ENCODE measurements around the gene SEPTIN5. TPM values are rescaled to one million over a fixed set of nuclear protein-coding genes. Genes with fewer than 3 reads are reported as not detected.

The SEPTIN5 gene
- total and polyA plus RNA-seq, 9 of the 15 experiments (the other 6 are each of a cell fraction or from before 2014, with no cell fraction given) = 0.03 to 195 (median 119) TPM

DNA sequence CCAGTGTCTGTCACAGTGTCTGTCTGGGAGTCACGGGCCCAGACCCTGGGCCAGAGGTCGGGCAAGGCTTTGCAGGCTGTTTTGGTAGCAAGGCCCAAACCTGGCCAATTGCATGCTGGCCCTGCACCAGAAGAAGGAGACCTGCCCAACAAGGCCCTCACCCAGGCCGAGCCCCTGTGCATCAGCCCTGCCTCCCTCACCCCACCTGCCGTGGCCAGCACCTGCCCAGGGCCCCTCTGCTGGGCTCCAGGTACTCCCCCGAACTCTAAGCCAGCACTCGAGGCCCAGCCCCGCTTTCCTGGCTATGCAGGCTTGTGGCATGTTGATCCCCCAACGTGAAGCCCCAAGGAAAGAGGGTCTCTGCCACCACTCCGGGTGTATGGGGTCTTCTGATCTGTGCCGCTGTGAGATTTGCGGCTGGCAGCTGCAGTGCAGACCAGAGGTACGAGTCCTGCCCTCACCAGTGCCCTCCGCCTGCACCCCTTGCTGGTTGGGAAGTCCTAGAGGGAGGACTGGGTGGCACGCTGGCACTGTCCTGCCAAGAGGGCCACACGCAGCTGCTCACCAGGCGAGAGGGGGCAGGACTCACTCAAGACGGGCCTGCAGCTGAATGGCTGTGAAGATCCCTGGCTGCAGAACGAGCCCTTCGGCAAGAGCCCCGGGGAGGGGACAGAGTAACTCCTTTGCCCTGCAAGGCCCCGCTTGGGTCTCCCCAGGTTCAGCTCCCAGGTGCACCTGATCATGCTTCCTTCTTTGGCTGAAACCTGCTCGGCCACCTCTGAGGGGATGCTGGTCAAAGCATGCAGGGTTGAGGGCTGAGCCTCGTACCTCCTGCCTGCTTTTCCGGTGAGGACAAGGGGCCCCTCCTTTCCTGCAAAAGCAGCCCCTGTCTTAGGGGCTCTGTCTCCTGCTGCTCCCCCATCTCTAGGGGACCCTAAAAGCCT is 6.7 kb upstream of the SEPTIN5 start:
- DNase-seq (ENCODE audit: extremely low read depth in 1 of 4, low spot score in 3 of 4) = peak in 1 of 4 experiments; percentile 37
- intact Hi-C loops (cut with micrococcal nuclease) = no loop called here
- peaks cover 39% of the 10 kb centered on the region; the same call in 1 of the 2 replicates for H4K20me1 ChIP-seq (replicated peaks; ENCODE audit: control insufficient read depth, insufficient read depth, low read length)
- H2AFZ ChIP-seq (ENCODE audit: low read depth, low read length) = no peak overlapping the region
- in situ Hi-C loops (cut with MboI) = no loop called here
- WGBS (ENCODE audit: insufficient coverage, low coverage, missing lambda C conversion rate) = 14% methylated on average over 24 of the region's 24 CpGs
- H3K79me2 ChIP-seq (ENCODE audit: control insufficient read depth, insufficient read depth, low read length) = no peaks in the 10 kb centered on the region
- H3K9me3 ChIP-seq (replicated peaks; ENCODE audit: control insufficient read depth, insufficient read depth, low read depth, low read length) = no peaks in the 10 kb centered on the region
- peak overlapping the region in 1 of 2 experiments; percentile 15; a peak in 2 of 4 replicates for H3K9ac ChIP-seq (ENCODE audit: insufficient read depth in 1 of 2, low read depth in 2 of 2, low read length in 2 of 2)
- H3K36me3 ChIP-seq (ENCODE audit: control insufficient read depth, insufficient read depth, low read length) = no peaks in the 10 kb centered on the region
- FAIRE-seq = no peak
- H3K4me3 ChIP-seq = no peak overlapping the region
- BruUV-seq (replicated peaks) = no TSS peak
- ChIA-PET POLR2A (interaction anchor here (1.2 to 6.0 kb wide), 2 partner anchors 17 to 61 kb away, joined by 5 to 52 read pairs; no protein-coding TSS in a partner anchor), CTCF (ENCODE audit: low intra/inter-chr PET ratio) (no interaction called here)
- no peak for ATAC-seq
- peaks cover 3 to 44% of the 10 kb centered on the region in 2 experiments; a peak in 3 of 5 replicates for H3K4me1 ChIP-seq (replicated peaks in 1 of 2; ENCODE audit: control insufficient read depth in 2 of 2, insufficient read depth in 2 of 2, low read length in 2 of 2)
- no peak overlapping the region for H3K4me2 ChIP-seq (ENCODE audit: insufficient read depth, low read length)
- peaks cover 13% of the 10 kb centered on the region for H3K9me1 ChIP-seq (ENCODE audit: control insufficient read depth, insufficient read depth, low read length)
- peaks cover 55 to 75% of the 10 kb centered on the region in 2 experiments for H3K27me3 ChIP-seq (ENCODE audit: control insufficient read depth in 2 of 2, insufficient read depth in 2 of 2, low read length in 2 of 2)
- no peak overlapping the region for H3K27ac ChIP-seq (ENCODE audit: extremely low read depth, low read depth, low read length)
- TF ChIP-seq, protein P1, sequence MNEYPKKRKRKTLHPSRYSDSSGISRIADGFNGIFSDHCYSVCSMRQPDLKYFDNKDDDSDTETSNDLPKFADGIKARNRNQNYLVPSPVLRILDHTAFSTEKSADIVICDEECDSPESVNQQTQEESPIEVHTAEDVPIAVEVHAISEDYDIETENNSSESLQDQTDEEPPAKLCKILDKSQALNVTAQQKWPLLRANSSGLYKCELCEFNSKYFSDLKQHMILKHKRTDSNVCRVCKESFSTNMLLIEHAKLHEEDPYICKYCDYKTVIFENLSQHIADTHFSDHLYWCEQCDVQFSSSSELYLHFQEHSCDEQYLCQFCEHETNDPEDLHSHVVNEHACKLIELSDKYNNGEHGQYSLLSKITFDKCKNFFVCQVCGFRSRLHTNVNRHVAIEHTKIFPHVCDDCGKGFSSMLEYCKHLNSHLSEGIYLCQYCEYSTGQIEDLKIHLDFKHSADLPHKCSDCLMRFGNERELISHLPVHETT (CRISPR knock-in tag; conservative IDR thresholded peaks at IDR 0.05 in 1 of 2, IDR thresholded peaks at IDR 0.05 in 1 of 2) = 0 out of 4 replicates have a peak, but pooled peaks of 1 of the 2 experiments have one; percentile 46
- TF ChIP-seq ELF2 (CRISPR knock-in tag; IDR thresholded peaks at IDR 0.05) = 0 out of 2 replicates have a peak, but pooled peaks have one; percentile 47
- TF ChIP-seq TBP (optimal IDR thresholded peaks at IDR 0.05; ENCODE audit: low read depth, low read length) = peak; percentile 13
- no peak for TF ChIP-seq SMAD2 (IDR thresholded peaks at IDR 0.05; ENCODE audit: low read depth, low read length)
- TF ChIP-seq RBM17 (IDR thresholded peaks at IDR 0.05; ENCODE audit: borderline replicate concordance, low read depth, low read length) = no peak
- TF ChIP-seq HDAC6 (IDR thresholded peaks at IDR 0.05; ENCODE audit: low read depth, low read length) = peak; percentile 11; the same call in 1 of the 2 replicates
- TF ChIP-seq, protein P2, sequence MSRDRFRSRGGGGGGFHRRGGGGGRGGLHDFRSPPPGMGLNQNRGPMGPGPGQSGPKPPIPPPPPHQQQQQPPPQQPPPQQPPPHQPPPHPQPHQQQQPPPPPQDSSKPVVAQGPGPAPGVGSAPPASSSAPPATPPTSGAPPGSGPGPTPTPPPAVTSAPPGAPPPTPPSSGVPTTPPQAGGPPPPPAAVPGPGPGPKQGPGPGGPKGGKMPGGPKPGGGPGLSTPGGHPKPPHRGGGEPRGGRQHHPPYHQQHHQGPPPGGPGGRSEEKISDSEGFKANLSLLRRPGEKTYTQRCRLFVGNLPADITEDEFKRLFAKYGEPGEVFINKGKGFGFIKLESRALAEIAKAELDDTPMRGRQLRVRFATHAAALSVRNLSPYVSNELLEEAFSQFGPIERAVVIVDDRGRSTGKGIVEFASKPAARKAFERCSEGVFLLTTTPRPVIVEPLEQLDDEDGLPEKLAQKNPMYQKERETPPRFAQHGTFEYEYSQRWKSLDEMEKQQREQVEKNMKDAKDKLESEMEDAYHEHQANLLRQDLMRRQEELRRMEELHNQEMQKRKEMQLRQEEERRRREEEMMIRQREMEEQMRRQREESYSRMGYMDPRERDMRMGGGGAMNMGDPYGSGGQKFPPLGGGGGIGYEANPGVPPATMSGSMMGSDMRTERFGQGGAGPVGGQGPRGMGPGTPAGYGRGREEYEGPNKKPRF (IDR thresholded peaks at IDR 0.05; ENCODE audit: low read depth, low read length) = no peak
- TF ChIP-seq EZH2 (IDR thresholded peaks at IDR 0.05; ENCODE audit: borderline replicate concordance, low read depth, low read length) = peak; percentile 70; the same call in 1 of the 2 replicates
- 0 out of 2 replicates have a peak, but pooled peaks have one; percentile 19 for TF ChIP-seq NR4A1 (CRISPR knock-in tag; IDR thresholded peaks at IDR 0.05)
- TF ChIP-seq NR4A1 (tag; IDR thresholded peaks at IDR 0.05) = no peak
- no peak for TF ChIP-seq ZNF79 (CRISPR knock-in tag; IDR thresholded peaks at IDR 0.05; ENCODE audit: low read depth)
- no peak for TF ChIP-seq NEUROD1 (IDR thresholded peaks at IDR 0.05; ENCODE audit: borderline replicate concordance, low read depth, low read length, partially characterized antibody)
